ENCODE measurements around the gene NECAB3.

DNA sequence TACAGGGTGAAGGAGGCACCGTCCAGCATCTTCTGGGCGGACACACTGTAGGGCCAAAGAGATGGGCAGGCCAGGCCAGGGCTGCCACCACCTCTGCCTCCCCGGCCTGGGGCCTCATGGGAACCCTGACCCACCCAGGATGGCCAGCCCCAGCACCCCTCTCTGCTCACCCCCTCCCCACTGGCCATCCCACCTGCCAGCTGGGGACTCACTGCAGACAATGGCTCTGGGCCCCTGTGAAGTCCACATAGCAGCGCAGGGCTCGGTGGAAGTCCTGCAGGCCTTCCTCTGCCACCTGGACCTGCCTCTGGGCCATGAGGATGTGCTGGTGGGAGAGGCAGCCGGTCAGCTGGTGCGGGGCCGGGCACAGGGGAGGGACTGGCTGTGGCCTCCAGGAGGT, 15.7 kb downstream of the NECAB3 start:
- TF ChIP-seq, protein P1, sequence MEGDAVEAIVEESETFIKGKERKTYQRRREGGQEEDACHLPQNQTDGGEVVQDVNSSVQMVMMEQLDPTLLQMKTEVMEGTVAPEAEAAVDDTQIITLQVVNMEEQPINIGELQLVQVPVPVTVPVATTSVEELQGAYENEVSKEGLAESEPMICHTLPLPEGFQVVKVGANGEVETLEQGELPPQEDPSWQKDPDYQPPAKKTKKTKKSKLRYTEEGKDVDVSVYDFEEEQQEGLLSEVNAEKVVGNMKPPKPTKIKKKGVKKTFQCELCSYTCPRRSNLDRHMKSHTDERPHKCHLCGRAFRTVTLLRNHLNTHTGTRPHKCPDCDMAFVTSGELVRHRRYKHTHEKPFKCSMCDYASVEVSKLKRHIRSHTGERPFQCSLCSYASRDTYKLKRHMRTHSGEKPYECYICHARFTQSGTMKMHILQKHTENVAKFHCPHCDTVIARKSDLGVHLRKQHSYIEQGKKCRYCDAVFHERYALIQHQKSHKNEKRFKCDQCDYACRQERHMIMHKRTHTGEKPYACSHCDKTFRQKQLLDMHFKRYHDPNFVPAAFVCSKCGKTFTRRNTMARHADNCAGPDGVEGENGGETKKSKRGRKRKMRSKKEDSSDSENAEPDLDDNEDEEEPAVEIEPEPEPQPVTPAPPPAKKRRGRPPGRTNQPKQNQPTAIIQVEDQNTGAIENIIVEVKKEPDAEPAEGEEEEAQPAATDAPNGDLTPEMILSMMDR (IDR thresholded peaks at IDR 0.05), result no peak
- no peak for TF ChIP-seq EP300 (IDR thresholded peaks at IDR 0.05)
